ENCODE data around the gene E2F3.

GRCh38 chr6:20393297-20393696 lies 8.4 kb upstream of the E2F3 start:
- TF ChIP-seq YY1 (IDR thresholded peaks at IDR 0.05; ENCODE audit: insufficient read depth, insufficient read length) (no peak), SUZ12 (IDR thresholded peaks at IDR 0.05; ENCODE audit: extremely low read depth, insufficient read depth, insufficient read length) (no peak)
